HCT116 (cell line): ENCODE results near the gene REG3G. TPM values are rescaled to one million over a fixed set of nuclear protein-coding genes. Genes with fewer than 3 reads are reported as not detected.

Experiments used
- ATAC-seq: fragments of 200-7000 bp; cut with Tn5 transposase; 2 replicates; pipeline ENCODE4 v1.9.1; 2020; ENCODE audit warnings: mild to moderate bottlenecking, moderate library complexity
- BruUV-seq: library from RNA; stranded (reverse); fragments of 400-500 nt; replicated peaks from 2 replicates; lab custom pipeline; 2021; lab: Mats Ljungman, UMichigan
- CTCF ChIA-PET: fragments of 300-600 bp; sonication (Branson Sonifier 250); formaldehyde crosslinking; loops from one replicate; lab custom pipeline; 2021; ENCODE audit warnings: antibody characterized with exemption; lab: Charles Lee
- POLR2A ChIA-PET: fragments of 300-600, 350-600 bp; sonication (Branson Sonifier 250); formaldehyde crosslinking; loops from one replicate; lab custom pipeline; 2021; ENCODE audit warnings: antibody characterized with exemption; lab: Charles Lee
- RAD21 ChIA-PET, 2 experiments: fragments of 300-600 bp; sonication (Branson Sonifier 250); formaldehyde crosslinking; loops; one replicate each; lab custom pipeline; 2023; ENCODE audit warnings: low total read pairs in 2 of 2; ENCODE audit not compliant: uncharacterized antibody in 2 of 2, unreplicated experiment in 2 of 2, low non-redundant PET in 1 of 2; lab: Charles Lee
- DNase-seq: peaks from one replicate; pipeline ENCODE4 v3.0.0-alpha.2; 2010; ENCODE audit warnings: low read depth, low spot score
- H2AFZ ChIP-seq: fragments of 200-600 bp; shearing (Covaris generic), sonication (generic); 2 replicates; pipeline ENCODE4 v1.6.1; 2017; ENCODE audit warnings: low read depth, mixed run types, mixed read lengths, antibody characterized with exemption, low read length; ENCODE audit not compliant: poor library complexity, severe bottlenecking
- H3K27ac ChIP-seq: 2 replicates; pipeline ENCODE4 v1.5.1; 2012; ENCODE audit warnings: low read depth, low read length
- H3K27me3 ChIP-seq: fragments of 200-600 bp; sonication (generic); 2 replicates; pipeline ENCODE4 v1.6.1; 2016; ENCODE audit warnings: mixed run types, low read length, mixed read lengths; ENCODE audit not compliant: insufficient read depth
- H3K36me3 ChIP-seq, 2 experiments: fragments of 200-500 bp in 1 of 2; fragments of 200-600 bp in 1 of 2; sonication (Bioruptor generic) in 1 of 2; sonication (generic) in 1 of 2; 2 replicates each; pipeline versions ENCODE4 v1.5.1 to v1.6.1; 2014 to 2016; ENCODE audit warnings: low read length in 2 of 2, inconsistent platforms in 1 of 2, mixed read lengths in 1 of 2, mixed run types in 1 of 2; ENCODE audit not compliant: insufficient read depth in 2 of 2, control insufficient read depth in 1 of 2
- H3K4me1 ChIP-seq, 2 experiments: fragments of 200-600 bp in 1 of 2; sonication (generic) in 1 of 2; 2 replicates each; pipeline versions ENCODE4 v1.5.1 to v1.6.1; 2012 to 2017; ENCODE audit warnings: low read length in 2 of 2, inconsistent platforms in 1 of 2, mild to moderate bottlenecking in 1 of 2, mixed read lengths in 1 of 2, mixed run types in 1 of 2, moderate library complexity in 1 of 2; ENCODE audit not compliant: insufficient read depth in 2 of 2, control insufficient read depth in 1 of 2
- H3K4me2 ChIP-seq: fragments of 200-600 bp; sonication (generic); 2 replicates; pipeline ENCODE4 v1.6.1; 2017; ENCODE audit warnings: mixed run types, low read length, mixed read lengths
- H3K4me3 ChIP-seq, 2 experiments: fragments of 200-600 bp in 1 of 2; sonication (generic) in 1 of 2; replicated peaks in 1 of 2; 2 replicates each; pipeline ENCODE4 v1.5.1; 2011 to 2016; ENCODE audit warnings: low read length in 2 of 2, control low read depth in 1 of 2, low read depth in 1 of 2, mild to moderate bottlenecking in 1 of 2, mixed read lengths in 1 of 2, mixed run types in 1 of 2
- H3K79me2 ChIP-seq: fragments of 200-600 bp; sonication (generic); 2 replicates; pipeline ENCODE4 v1.6.1; 2017; ENCODE audit warnings: mild to moderate bottlenecking, mixed run types, low read length, moderate library complexity, mixed read lengths; ENCODE audit not compliant: insufficient read depth
- H3K9ac ChIP-seq: fragments of 200-600 bp; sonication (generic); 2 replicates; pipeline ENCODE4 v1.6.1; 2016; ENCODE audit warnings: low read length, mixed read lengths
- H3K9me2 ChIP-seq: fragments of 200-600 bp; sonication (generic), shearing (Covaris generic); 2 replicates; pipeline ENCODE4 v1.6.1; 2017; ENCODE audit warnings: mixed run types, mild to moderate bottlenecking, moderate library complexity; ENCODE audit not compliant: insufficient read depth
- H3K9me3 ChIP-seq, 2 experiments: fragments of 200-500 bp in 1 of 2; fragments of 200-600 bp in 1 of 2; sonication (Bioruptor generic) in 1 of 2; sonication (generic) in 1 of 2; 2 replicates each; pipeline ENCODE4 v1.6.1; 2014 to 2017; ENCODE audit warnings: low read length in 2 of 2, mixed read lengths in 2 of 2, inconsistent platforms in 1 of 2, low read depth in 1 of 2, mild to moderate bottlenecking in 1 of 2, mixed run types in 1 of 2, moderate library complexity in 1 of 2; ENCODE audit not compliant: control insufficient read depth in 1 of 2, insufficient read depth in 1 of 2
- H4K20me1 ChIP-seq: fragments of 200-600 bp; sonication (generic), shearing (Covaris generic); 2 replicates; pipeline ENCODE4 v1.6.1; 2017; ENCODE audit warnings: mixed run types, mild to moderate bottlenecking, moderate library complexity; ENCODE audit not compliant: insufficient read depth
- CBX3 ChIP-seq: IDR thresholded peaks from 2 replicates; pipeline ENCODE4 v1.6.1; 2012; ENCODE audit warnings: low read depth
- CEBPB ChIP-seq: IDR thresholded peaks from 2 replicates; pipeline ENCODE4 v1.6.1; 2012; ENCODE audit warnings: low read depth
- EGR1 ChIP-seq: IDR thresholded peaks from 2 replicates; pipeline ENCODE4 v1.6.1; 2012; ENCODE audit warnings: low read depth
- ELF1 ChIP-seq: IDR thresholded peaks from 2 replicates; pipeline ENCODE4 v1.6.1; 2012; ENCODE audit warnings: low read depth, borderline replicate concordance
- EZH2 ChIP-seq: fragments of 200-600 bp; sonication (generic); IDR thresholded peaks from 2 replicates; pipeline ENCODE4 v1.6.1; 2017; ENCODE audit warnings: antibody characterized with exemption, mixed run types
- FOSL1 ChIP-seq: IDR thresholded peaks from 2 replicates; pipeline ENCODE4 v1.6.1; 2012; ENCODE audit warnings: low read depth
- POLR2AphosphoS5 ChIP-seq: IDR thresholded peaks from 2 replicates; pipeline ENCODE4 v1.6.1; 2011; ENCODE audit warnings: mild to moderate bottlenecking, low read depth, low read length, moderate library complexity
- RAD21 ChIP-seq: IDR thresholded peaks from 2 replicates; pipeline ENCODE4 v1.6.1; 2012; ENCODE audit warnings: low read depth, mild to moderate bottlenecking
- SIN3A ChIP-seq: IDR thresholded peaks from 2 replicates; pipeline ENCODE4 v1.6.1; 2012; ENCODE audit warnings: low read depth
- SP1 ChIP-seq: IDR thresholded peaks from 2 replicates; pipeline ENCODE4 v1.6.1; 2012; ENCODE audit warnings: low read depth
- SRF ChIP-seq: IDR thresholded peaks from 2 replicates; pipeline ENCODE4 v1.6.1; 2012; ENCODE audit warnings: low read depth
- YY1 ChIP-seq: IDR thresholded peaks from 2 replicates; pipeline ENCODE4 v1.6.1; 2011; ENCODE audit warnings: low read length, low read depth, moderate library complexity, mild to moderate bottlenecking; ENCODE audit not compliant: insufficient replicate concordance; ENCODE audit errors: extremely low read depth
- ZFX ChIP-seq: fragments of 450-650 bp; IDR thresholded peaks from 2 replicates; pipeline ENCODE4 v1.6.1; 2017
- ZNF274 ChIP-seq: fragments of 200-500 bp; sonication (Bioruptor generic); IDR thresholded peaks from 2 replicates; pipeline ENCODE4 v1.6.1; 2014; ENCODE audit warnings: mild to moderate bottlenecking, low read depth, low read length, inconsistent platforms
- intact Hi-C: fragments of 100-400 bp; cut with micrococcal nuclease; formaldehyde crosslinking; loops from 2 replicates; pipeline ENCODE4 v1.10.0; 2022
- total RNA-seq: library from RNA; stranded (reverse); gene quantifications from one replicate; pipeline ENCODE4 v1.2.1, GENCODE V29; 2021; ENCODE audit not compliant: unreplicated experiment
- TF ChIP-seq, protein P1 (sequence below), 3 experiments: fragments of 200-600 bp in 1 of 3; sonication (generic) in 1 of 3; IDR thresholded peaks in 2 of 3; conservative IDR thresholded peaks in 1 of 3; 2 replicates each; pipeline ENCODE4 v1.5.1; 2012 to 2017; ENCODE audit warnings: low read depth in 2 of 3, low read length in 2 of 3, antibody characterized with exemption in 1 of 3, borderline replicate concordance in 1 of 3, control low read depth in 1 of 3, mild to moderate bottlenecking in 1 of 3, mixed read lengths in 1 of 3, mixed run types in 1 of 3, moderate library complexity in 1 of 3; ENCODE audit not compliant: insufficient read depth in 1 of 3

REG3G gene
- total RNA-seq, 1 experiment from 2014 or later = 0.86 TPM

DNA sequence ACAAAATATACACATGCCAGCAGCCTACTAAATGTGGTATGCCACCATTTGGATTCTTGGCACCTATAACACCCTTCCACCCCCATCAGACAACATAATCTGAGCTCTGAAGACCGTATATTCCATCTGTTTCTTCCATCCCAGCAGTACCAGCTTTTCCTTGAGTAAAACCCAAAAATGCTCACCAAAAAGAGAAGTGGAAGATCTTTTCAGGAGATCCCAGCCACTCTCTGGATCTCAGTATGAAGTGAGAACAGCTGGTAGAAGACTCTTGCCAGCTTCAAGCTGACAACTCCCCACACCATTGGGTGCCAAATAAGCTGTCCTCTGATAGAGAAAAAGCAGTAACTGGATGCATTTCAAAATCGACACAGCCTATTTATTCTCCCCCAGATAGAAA is 39.7 kb downstream of the REG3G start:
- Histone ChIP-seq H3K9me2 (no peaks in the 10 kb centered on the region), H2AFZ (no peak overlapping the region), H4K20me1 (no peaks in the 10 kb centered on the region), H3K27ac (no peak overlapping the region), H3K9me3 (peaks cover 4 to 30% of the 10 kb centered on the region in 2 experiments; a peak in 2 of 4 replicates), H3K36me3 (no peaks in the 10 kb centered on the region), H3K79me2 (no peaks in the 10 kb centered on the region), H3K4me3 (no peak overlapping the region), H3K9ac (no peak overlapping the region), H3K4me2 (no peak overlapping the region), H3K27me3 (no peaks in the 10 kb centered on the region), H3K4me1 (no peaks in the 10 kb centered on the region)
- ChIA-PET CTCF (no interaction called here), RAD21 (no interaction called here), POLR2A (no interaction called here)
- ATAC-seq (no peak), DNase-seq (no peak)
- no peak for TF ChIP-seq CBX3
- TF ChIP-seq CEBPB = no peak
- no peak for TF ChIP-seq EGR1
- TF ChIP-seq EZH2 = no peak
- TF ChIP-seq SRF = no peak
- TF ChIP-seq SIN3A = no peak
- no peak for TF ChIP-seq FOSL1
- TF ChIP-seq, protein P1, sequence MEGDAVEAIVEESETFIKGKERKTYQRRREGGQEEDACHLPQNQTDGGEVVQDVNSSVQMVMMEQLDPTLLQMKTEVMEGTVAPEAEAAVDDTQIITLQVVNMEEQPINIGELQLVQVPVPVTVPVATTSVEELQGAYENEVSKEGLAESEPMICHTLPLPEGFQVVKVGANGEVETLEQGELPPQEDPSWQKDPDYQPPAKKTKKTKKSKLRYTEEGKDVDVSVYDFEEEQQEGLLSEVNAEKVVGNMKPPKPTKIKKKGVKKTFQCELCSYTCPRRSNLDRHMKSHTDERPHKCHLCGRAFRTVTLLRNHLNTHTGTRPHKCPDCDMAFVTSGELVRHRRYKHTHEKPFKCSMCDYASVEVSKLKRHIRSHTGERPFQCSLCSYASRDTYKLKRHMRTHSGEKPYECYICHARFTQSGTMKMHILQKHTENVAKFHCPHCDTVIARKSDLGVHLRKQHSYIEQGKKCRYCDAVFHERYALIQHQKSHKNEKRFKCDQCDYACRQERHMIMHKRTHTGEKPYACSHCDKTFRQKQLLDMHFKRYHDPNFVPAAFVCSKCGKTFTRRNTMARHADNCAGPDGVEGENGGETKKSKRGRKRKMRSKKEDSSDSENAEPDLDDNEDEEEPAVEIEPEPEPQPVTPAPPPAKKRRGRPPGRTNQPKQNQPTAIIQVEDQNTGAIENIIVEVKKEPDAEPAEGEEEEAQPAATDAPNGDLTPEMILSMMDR (IDR thresholded peaks at IDR 0.05 in 2 of 3, conservative IDR thresholded peaks at IDR 0.05 in 1 of 3; ENCODE audit: borderline replicate concordance in 1 of 3, insufficient read depth in 1 of 3, low read depth in 2 of 3, low read length in 2 of 3) = no peak
- no peak for TF ChIP-seq ELF1
- no peak for TF ChIP-seq ZNF274
- TF ChIP-seq POLR2AphosphoS5 = no peak
- TF ChIP-seq RAD21 = no peak
- no peak for TF ChIP-seq YY1
- TF ChIP-seq SP1 = no peak
- no peak for TF ChIP-seq ZFX
- no TSS peak for BruUV-seq
- intact Hi-C loops = no loop called here
